Uterus (tissue), 2 donors: ENCODE measurements around the gene PCNX3.

Experiments used
- POLR2A ChIP-seq, 2 donors: fragments of 450-650 bp; IDR thresholded peaks; one replicate each; pipeline ENCODE4 v1.6.1; 2016; ENCODE audit warnings: antibody characterized with exemption in 2 of 2, mild to moderate bottlenecking in 1 of 2, moderate library complexity in 1 of 2
- TF ChIP-seq, protein P1 (sequence below), 4 experiments: fragments of 200-600 bp in 2 of 4; fragments of 450-650 bp in 2 of 4; sonication (generic) in 2 of 4; IDR thresholded peaks; one replicate each; pipeline ENCODE4 v1.5.1; 2016 to 2019; ENCODE audit warnings: antibody characterized with exemption in 4 of 4, mild to moderate bottlenecking in 2 of 4, moderate library complexity in 1 of 4

GRCh38 chr11:65581928-65582327, 33.6 kb upstream of the PCNX3 start:
- TF ChIP-seq, protein P1, sequence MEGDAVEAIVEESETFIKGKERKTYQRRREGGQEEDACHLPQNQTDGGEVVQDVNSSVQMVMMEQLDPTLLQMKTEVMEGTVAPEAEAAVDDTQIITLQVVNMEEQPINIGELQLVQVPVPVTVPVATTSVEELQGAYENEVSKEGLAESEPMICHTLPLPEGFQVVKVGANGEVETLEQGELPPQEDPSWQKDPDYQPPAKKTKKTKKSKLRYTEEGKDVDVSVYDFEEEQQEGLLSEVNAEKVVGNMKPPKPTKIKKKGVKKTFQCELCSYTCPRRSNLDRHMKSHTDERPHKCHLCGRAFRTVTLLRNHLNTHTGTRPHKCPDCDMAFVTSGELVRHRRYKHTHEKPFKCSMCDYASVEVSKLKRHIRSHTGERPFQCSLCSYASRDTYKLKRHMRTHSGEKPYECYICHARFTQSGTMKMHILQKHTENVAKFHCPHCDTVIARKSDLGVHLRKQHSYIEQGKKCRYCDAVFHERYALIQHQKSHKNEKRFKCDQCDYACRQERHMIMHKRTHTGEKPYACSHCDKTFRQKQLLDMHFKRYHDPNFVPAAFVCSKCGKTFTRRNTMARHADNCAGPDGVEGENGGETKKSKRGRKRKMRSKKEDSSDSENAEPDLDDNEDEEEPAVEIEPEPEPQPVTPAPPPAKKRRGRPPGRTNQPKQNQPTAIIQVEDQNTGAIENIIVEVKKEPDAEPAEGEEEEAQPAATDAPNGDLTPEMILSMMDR (IDR thresholded peaks at IDR 0.05): no peak
- TF ChIP-seq POLR2A (IDR thresholded peaks at IDR 0.05): no peak
